Activated T-helper 1 cell treated with anti-CD3 and anti-CD28 coated beads, Interleukin-2, amount 50 U/mL, for 16 hours (primary cell): ENCODE data around the gene TRPC6.
"Not testable (repeated sequence)": the region's sequence is repeated elsewhere in the genome, so short reads cannot be mapped to it uniquely, and the experiment has no call there.

ENCODE experiments used
- DNase-seq, 2 donors: peaks; one replicate each; pipeline ENCODE4 v3.0.0-alpha.2; 2020; ENCODE audit warnings: low read depth in 1 of 2, low spot score in 1 of 2

The TRPC6 gene

GRCh38 chr11:101523193-101523592 lies 60.6 kb downstream of the TRPC6 start:
- DNase-seq, result no peak

GRCh38 chr11:101521821-101522220 lies 62.0 kb downstream of the TRPC6 start:
- no peak for DNase-seq

- DNase-seq, result no peak
Observed at GRCh38 chr11:101516546-101516945, 67.3 kb downstream of the TRPC6 start.

- DNase-seq, result no peak
Observed at GRCh38 chr11:101511065-101511464, 72.7 kb downstream of the TRPC6 start.

- DNase-seq, result no peak
Observed at GRCh38 chr11:101510591-101510990, 73.2 kb downstream of the TRPC6 start.

GRCh38 chr11:101509922-101510321 lies 73.9 kb downstream of the TRPC6 start:
- DNase-seq, result no peak

- no peak for DNase-seq
Observed at GRCh38 chr11:101508370-101508769, 75.4 kb downstream of the TRPC6 start.

DNA sequence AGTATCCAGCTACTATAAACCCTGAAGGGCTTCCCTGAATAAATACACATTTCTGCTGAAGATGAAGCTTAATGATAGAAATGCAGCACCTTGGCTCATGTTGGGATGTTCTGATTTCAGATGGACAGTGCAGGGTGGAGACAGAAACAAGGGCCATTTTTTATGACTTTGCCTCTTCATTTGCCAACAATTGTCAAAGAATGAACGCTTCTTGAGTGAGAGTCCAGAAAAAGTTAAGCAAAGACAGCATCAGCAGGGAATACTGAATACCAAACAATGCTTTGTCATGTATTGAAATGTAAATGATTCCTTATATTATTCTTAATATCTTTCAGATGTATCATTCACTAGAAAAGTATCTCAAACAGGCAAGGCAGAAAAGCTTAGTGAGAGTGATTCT lies 84.9 kb downstream of the TRPC6 start:
- DNase-seq, result no peak

GRCh38 chr11:101497291-101497690 lies 86.5 kb downstream of the TRPC6 start:
- no peak for DNase-seq

GRCh38 chr11:101487775-101488174 lies 96.0 kb downstream of the TRPC6 start:
- no peak for DNase-seq

DNA sequence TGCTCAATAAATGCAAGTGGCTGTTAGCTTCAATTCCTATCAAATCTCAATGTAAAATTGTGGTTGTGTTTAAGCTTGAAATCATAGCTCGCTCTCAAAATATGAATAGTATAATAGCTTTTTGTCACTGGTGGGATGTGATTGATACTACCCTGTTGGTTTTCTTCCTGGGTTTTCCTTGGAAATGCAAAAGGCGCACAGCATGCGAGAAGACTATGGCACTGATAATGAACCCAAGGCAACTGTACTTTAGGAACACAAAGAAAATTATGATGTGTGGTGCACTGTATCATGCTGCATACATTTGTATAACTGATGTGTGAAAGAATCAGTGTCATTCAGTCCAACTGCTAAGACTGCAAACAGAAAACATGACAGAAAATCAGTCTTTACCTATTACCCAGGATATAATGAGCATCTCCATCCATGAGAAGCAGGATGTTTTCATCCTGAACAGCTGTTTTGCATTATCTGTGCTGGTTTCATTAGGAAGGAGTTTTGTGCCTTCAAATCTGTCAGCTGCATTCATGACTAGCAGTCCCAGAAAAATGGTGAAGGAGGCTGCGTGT lies 101.2 kb downstream of the TRPC6 start:
- no peak for DNase-seq

DNA sequence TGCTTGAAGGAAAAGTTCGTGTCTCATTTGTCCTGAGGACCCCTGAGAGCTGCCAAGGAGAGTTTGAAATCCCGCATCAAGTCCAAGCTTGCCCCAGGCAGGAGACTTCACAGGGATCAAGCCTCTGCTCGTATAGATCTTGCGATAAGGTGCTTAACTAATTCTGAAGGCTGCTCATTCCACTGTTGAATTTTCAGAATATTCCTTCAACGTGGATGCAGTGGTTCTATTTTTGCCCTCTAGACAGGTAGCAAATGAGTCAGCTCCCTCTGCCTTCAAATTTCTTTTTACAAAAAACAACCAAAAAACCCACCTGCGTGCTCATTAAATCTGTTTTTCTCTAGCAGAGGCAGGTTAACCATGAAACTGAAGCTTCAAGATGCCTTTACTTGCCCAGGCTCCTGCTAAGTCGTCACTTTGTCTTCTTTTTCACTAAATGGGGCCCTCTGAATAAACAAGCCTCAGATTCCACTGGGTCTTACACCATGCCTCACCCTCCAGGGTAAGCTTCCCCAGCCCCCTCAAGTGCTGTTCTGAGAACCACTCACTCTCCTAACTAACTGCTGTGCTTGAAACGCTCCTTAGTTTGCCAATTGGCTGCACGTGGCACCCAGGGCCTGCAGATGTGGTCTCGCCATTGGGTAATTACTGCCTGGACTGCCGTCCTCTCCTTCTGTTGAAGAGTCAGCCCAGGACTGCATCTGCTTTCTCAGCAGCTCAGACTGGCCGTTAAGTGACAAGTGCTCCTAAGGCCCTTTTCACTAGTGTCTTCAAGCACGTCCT lies 105.0 kb downstream of the TRPC6 start:
- no peak for DNase-seq

GRCh38 chr11:101477926-101478325 lies 105.9 kb downstream of the TRPC6 start:
- no peak for DNase-seq

- no peak for DNase-seq
Observed at GRCh38 chr11:101476191-101476590, 107.6 kb downstream of the TRPC6 start.

DNA sequence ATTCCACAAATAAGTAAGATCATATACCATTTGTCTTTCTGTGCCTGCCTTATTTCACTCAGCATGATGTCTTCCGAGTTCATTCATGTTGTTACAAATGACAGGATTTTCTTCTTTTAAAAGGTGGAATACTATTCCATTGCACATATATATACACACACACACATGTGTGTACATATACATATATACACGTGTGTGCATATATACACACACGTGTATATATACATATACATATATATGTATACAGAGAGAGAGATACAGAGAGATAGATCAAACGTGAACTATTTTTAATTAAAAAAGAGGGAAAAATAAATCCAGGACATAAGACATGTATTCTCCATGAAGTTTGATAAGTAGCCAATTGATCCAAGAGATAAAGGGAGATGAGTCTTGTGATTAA lies 108.1 kb downstream of the TRPC6 start:
- DNase-seq, result no peak

DNA sequence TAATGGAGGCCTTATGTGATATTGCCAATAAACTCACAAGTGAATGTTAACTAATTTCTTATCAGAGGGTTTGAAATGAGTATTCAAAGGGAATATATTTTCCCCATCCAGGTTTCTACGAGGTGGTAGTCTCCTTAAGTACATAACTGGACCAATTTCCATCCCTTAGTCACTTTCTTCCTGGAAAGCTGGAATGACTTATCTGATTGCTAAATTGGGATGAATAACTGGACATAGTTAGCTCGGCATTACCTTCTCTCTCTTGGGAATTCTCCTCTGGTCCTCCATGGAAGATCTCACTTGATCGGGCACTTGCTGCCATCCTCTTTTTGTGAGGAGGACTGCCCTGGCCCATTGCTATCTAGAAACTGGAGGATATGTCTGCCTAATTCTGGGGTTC lies 109.1 kb downstream of the TRPC6 start:
- no peak for DNase-seq

GRCh38 chr11:101470881-101471520 lies 112.8 kb downstream of the TRPC6 start:
- DNase-seq, result no peak

DNA sequence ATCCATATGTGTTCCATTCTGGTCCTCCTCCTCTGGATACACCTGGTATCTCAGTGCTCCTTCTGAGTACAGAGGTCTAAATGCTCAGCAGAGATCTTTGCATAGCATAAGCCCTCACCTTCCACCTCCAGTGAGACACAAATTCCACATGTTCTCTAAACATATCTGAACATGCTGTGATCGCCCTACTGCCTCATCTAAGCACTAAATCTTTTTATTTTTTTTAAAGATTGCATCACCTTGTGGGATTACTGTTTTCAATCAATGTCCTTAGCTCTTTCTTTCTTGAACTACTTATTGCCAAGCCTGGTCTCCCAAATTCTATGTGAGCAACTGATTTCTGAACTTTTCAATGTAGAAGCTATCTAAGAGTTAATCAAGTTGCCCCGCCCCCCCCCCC lies 113.4 kb downstream of the TRPC6 start:
- DNase-seq, result no peak

GRCh38 chr11:101466352-101466751 lies 117.5 kb downstream of the TRPC6 start:
- DNase-seq, result no peak

DNA sequence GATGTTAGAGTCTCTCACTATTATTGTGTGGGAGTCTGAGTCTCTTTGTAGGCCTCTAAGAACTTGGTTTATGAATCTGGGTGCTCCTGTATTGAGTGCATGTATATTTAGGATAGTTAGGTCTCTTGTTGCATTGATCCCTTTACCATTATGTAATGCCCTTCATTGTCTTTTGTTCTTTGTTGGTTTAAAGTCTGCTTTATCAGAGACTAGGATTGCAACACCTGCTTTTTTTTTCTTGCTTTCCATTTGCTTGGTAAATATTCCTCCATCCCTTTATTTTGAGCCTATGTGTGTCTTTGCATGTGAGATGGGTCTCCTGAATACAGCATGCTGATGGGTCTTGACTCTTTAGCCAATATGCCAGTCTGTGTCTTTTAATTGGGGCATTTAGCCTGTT lies 119.4 kb downstream of the TRPC6 start:
- DNase-seq, result not testable (repeated sequence)

DNA sequence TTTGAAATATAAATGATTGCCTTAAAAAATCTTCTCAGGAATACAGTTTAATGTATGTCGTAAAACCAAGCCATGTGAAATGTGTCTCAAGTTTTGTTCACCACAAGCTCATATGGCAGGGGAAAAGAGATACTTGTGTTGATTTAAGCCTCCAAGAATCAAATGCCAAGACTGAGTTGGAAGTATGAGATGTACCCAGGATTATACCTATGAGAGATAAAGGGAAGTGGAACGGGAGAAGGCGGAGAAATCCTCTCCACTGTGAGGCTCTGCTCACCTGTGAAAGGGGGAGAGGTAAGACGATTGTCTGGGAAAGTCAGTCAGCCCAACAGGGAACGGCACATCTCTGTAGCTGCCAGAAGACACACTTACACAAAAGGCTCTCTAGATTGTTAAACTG lies 124.8 kb downstream of the TRPC6 start:
- DNase-seq, result no peak

- no peak for DNase-seq
Observed at GRCh38 chr11:101458161-101458560, 125.6 kb downstream of the TRPC6 start.

- no peak for DNase-seq
Observed at GRCh38 chr11:101456812-101457211, 127.0 kb downstream of the TRPC6 start.
